ENCODE measurements around the gene GDF2. TPM values are rescaled to one million over a fixed set of nuclear protein-coding genes. Genes with fewer than 3 reads are reported as not detected.

Gene GDF2
- total RNA-seq, 4 donors from 2014 or later, result not detected

GRCh38 chr10:47331491-47331890, 9.2 kb downstream of the GDF2 start:
- DNase-seq, result no peak
- intact Hi-C loops (cut with DNase I; ENCODE audit: low total_unique reads) (no loop called here), in situ Hi-C loops (cut with MboI; ENCODE audit: low sequenced_read_pairs in 4 of 4) (no loop called here)
- no peaks in the 10 kb centered on the region for H3K36me3 ChIP-seq
- no peak overlapping the region for H3K4me3 ChIP-seq
- TF ChIP-seq, protein P1, sequence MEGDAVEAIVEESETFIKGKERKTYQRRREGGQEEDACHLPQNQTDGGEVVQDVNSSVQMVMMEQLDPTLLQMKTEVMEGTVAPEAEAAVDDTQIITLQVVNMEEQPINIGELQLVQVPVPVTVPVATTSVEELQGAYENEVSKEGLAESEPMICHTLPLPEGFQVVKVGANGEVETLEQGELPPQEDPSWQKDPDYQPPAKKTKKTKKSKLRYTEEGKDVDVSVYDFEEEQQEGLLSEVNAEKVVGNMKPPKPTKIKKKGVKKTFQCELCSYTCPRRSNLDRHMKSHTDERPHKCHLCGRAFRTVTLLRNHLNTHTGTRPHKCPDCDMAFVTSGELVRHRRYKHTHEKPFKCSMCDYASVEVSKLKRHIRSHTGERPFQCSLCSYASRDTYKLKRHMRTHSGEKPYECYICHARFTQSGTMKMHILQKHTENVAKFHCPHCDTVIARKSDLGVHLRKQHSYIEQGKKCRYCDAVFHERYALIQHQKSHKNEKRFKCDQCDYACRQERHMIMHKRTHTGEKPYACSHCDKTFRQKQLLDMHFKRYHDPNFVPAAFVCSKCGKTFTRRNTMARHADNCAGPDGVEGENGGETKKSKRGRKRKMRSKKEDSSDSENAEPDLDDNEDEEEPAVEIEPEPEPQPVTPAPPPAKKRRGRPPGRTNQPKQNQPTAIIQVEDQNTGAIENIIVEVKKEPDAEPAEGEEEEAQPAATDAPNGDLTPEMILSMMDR (IDR thresholded peaks at IDR 0.05 in 4 of 5, conservative IDR thresholded peaks at IDR 0.05 in 1 of 5), result no peak
- TF ChIP-seq POLR2A (IDR thresholded peaks at IDR 0.05), result no peak
- no peaks in the 10 kb centered on the region for H3K4me1 ChIP-seq
- no peaks in the 10 kb centered on the region for H3K9me3 ChIP-seq
- no peak for ATAC-seq
- H3K27ac ChIP-seq, result no peak overlapping the region
- H3K27me3 ChIP-seq, result no peaks in the 10 kb centered on the region

- H3K4me3 ChIP-seq, result no peak overlapping the region
- intact Hi-C loops (cut with DNase I; ENCODE audit: low total_unique reads) (no loop called here), in situ Hi-C loops (cut with MboI; ENCODE audit: low sequenced_read_pairs in 4 of 4) (no loop called here)
- no peaks in the 10 kb centered on the region for H3K27me3 ChIP-seq
- H3K27ac ChIP-seq, result no peak overlapping the region
- H3K36me3 ChIP-seq, result no peaks in the 10 kb centered on the region
- DNase-seq (no peak), ATAC-seq (no peak)
- TF ChIP-seq POLR2A (IDR thresholded peaks at IDR 0.05), result no peak
- TF ChIP-seq, protein P1 (IDR thresholded peaks at IDR 0.05 in 4 of 5, conservative IDR thresholded peaks at IDR 0.05 in 1 of 5), result no peak
- H3K4me1 ChIP-seq, result no peaks in the 10 kb centered on the region
- H3K9me3 ChIP-seq, result no peaks in the 10 kb centered on the region
Measured at GRCh38 chr10:47331954-47332353, 9.7 kb downstream of the GDF2 start.

- H3K4me1 ChIP-seq, result no peaks in the 10 kb centered on the region
- DNase-seq (no peak), ATAC-seq (no peak)
- no peaks in the 10 kb centered on the region for H3K27me3 ChIP-seq
- TF ChIP-seq, protein P1 (IDR thresholded peaks at IDR 0.05 in 4 of 5, conservative IDR thresholded peaks at IDR 0.05 in 1 of 5), result no peak
- no peak for TF ChIP-seq POLR2A (IDR thresholded peaks at IDR 0.05)
- H3K36me3 ChIP-seq, result no peaks in the 10 kb centered on the region
- no peaks in the 10 kb centered on the region for H3K9me3 ChIP-seq
- intact Hi-C loops (cut with DNase I; ENCODE audit: low total_unique reads) (no loop called here), in situ Hi-C loops (cut with MboI; ENCODE audit: low sequenced_read_pairs in 4 of 4) (no loop called here)
- no peak overlapping the region for H3K27ac ChIP-seq
- no peak overlapping the region for H3K4me3 ChIP-seq
Measured at GRCh38 chr10:47332371-47332770, 10.1 kb downstream of the GDF2 start.

- TF ChIP-seq, protein P1 (IDR thresholded peaks at IDR 0.05 in 4 of 5, conservative IDR thresholded peaks at IDR 0.05 in 1 of 5), result no peak
- no peak for TF ChIP-seq POLR2A (IDR thresholded peaks at IDR 0.05)
- Histone ChIP-seq H3K4me1 (no peaks in the 10 kb centered on the region), H3K36me3 (no peaks in the 10 kb centered on the region), H3K9me3 (no peaks in the 10 kb centered on the region), H3K27me3 (no peaks in the 10 kb centered on the region), H3K4me3 (no peak overlapping the region), H3K27ac (no peak overlapping the region)
- ATAC-seq (no peak), DNase-seq (no peak)
- in situ Hi-C loops (cut with MboI; ENCODE audit: low sequenced_read_pairs in 4 of 4), result no loop called here
- intact Hi-C loops (cut with DNase I; ENCODE audit: low total_unique reads), result no loop called here
Measured at GRCh38 chr10:47332946-47333345, 10.7 kb downstream of the GDF2 start.

- Histone ChIP-seq H3K36me3 (no peaks in the 10 kb centered on the region), H3K9me3 (no peaks in the 10 kb centered on the region), H3K4me3 (no peak overlapping the region), H3K4me1 (no peaks in the 10 kb centered on the region), H3K27ac (no peak overlapping the region), H3K27me3 (no peaks in the 10 kb centered on the region)
- intact Hi-C loops (cut with DNase I; ENCODE audit: low total_unique reads) (no loop called here), in situ Hi-C loops (cut with MboI; ENCODE audit: low sequenced_read_pairs in 4 of 4) (no loop called here)
- TF ChIP-seq, protein P1 (IDR thresholded peaks at IDR 0.05 in 4 of 5, conservative IDR thresholded peaks at IDR 0.05 in 1 of 5), result no peak
- no peak for TF ChIP-seq POLR2A (IDR thresholded peaks at IDR 0.05)
- no peak for DNase-seq
- ATAC-seq, result no peak
Measured at GRCh38 chr10:47333532-47333931, 11.3 kb downstream of the GDF2 start.
